HepG2 (cell line): Measurements from ENCODE around the gene RUVBL1. TPM values are rescaled to one million over a fixed set of nuclear protein-coding genes. Genes with fewer than 3 reads are reported as not detected.
A peak's percentile ranks its signal among the peaks of the same experiment; 100 is the strongest.

Source experiments
- BHLHE40 ChIP-seq: IDR thresholded peaks from 2 replicates; pipeline ENCODE4 v1.6.1; 2011; ENCODE audit warnings: low read length, improper control_type of control experiment
- IKZF4 ChIP-seq: sonication (generic); formaldehyde crosslinking; IDR thresholded peaks from 2 replicates; pipeline ENCODE4 v1.5.1; 2020; ENCODE audit warnings: borderline replicate concordance, mild to moderate bottlenecking, low read depth, missing genetic modification reagents; ENCODE audit errors: not compliant biosample characterization
- KDM6A ChIP-seq: IDR thresholded peaks from 2 replicates; pipeline ENCODE4 v1.6.1; 2016; ENCODE audit warnings: low read depth
- KMT2A ChIP-seq: sonication (generic); formaldehyde crosslinking; IDR thresholded peaks from 2 replicates; pipeline ENCODE4 v1.4.0; 2020; ENCODE audit warnings: missing genetic modification reagents
- ZMAT5 ChIP-seq: sonication (generic); formaldehyde crosslinking; IDR thresholded peaks from 2 replicates; pipeline ENCODE4 v1.5.0; 2020; ENCODE audit warnings: mild to moderate bottlenecking, low read depth, missing genetic modification reagents, borderline replicate concordance
- ZNF274 ChIP-seq: sonication (generic); formaldehyde crosslinking; IDR thresholded peaks from 2 replicates; pipeline ENCODE4 v1.5.1; 2020; ENCODE audit warnings: mild to moderate bottlenecking, missing genetic modification reagents
- ZNF407 ChIP-seq: sonication (generic); formaldehyde crosslinking; IDR thresholded peaks from one replicate; pipeline ENCODE4 v1.5.1; 2020; ENCODE audit warnings: mild to moderate bottlenecking, missing genetic modification reagents; ENCODE audit errors: not compliant biosample characterization
- ZNF652 ChIP-seq: IDR thresholded peaks from 2 replicates; pipeline ENCODE4 v1.6.1; 2016; ENCODE audit warnings: low read depth, borderline replicate concordance
- polyA plus RNA-seq, 8 experiments: library from polyadenylated mRNA; depleted of rRNA in 3 of 8; stranded (reverse) in 7 of 8; unstranded in 1 of 8; fragments of >200 nt; fragmentation: Illumina TruSeq in 4 of 8; extraction: Trizol in 4 of 8; gene quantifications; 2 replicates each; pipeline versions ENCODE4 v1.2.1 to v1.2.3, GENCODE V29; 2011 to 2016; ENCODE audit warnings: low read depth in 4 of 8, missing spikeins in 1 of 8, mixed read lengths in 1 of 8; ENCODE audit not compliant: insufficient read depth in 1 of 8
- total RNA-seq, 5 experiments: library from RNA; depleted of rRNA; stranded (reverse); fragments of >200 nt; fragmentation: Illumina TruSeq; extraction: Trizol; gene quantifications; 2 replicates each; pipeline ENCODE4 v1.2.3, GENCODE V29; 2016; ENCODE audit warnings: low read depth in 1 of 5
- TF ChIP-seq, protein P1 (sequence below): sonication (generic); formaldehyde crosslinking; IDR thresholded peaks from 2 replicates; pipeline ENCODE4 v1.4.0; 2020; ENCODE audit warnings: missing genetic modification reagents
- TF ChIP-seq, protein P2 (sequence below): sonication (generic); formaldehyde crosslinking; IDR thresholded peaks from 2 replicates; pipeline ENCODE4 v1.4.0; 2020; ENCODE audit warnings: mild to moderate bottlenecking, missing genetic modification reagents, borderline replicate concordance

RUVBL1 gene
- total and polyA plus RNA-seq, 2 of the 13 experiments (the other 11 are each of a cell fraction or from before 2014, with no cell fraction given), result 32.7 to 86.3 TPM

DNA sequence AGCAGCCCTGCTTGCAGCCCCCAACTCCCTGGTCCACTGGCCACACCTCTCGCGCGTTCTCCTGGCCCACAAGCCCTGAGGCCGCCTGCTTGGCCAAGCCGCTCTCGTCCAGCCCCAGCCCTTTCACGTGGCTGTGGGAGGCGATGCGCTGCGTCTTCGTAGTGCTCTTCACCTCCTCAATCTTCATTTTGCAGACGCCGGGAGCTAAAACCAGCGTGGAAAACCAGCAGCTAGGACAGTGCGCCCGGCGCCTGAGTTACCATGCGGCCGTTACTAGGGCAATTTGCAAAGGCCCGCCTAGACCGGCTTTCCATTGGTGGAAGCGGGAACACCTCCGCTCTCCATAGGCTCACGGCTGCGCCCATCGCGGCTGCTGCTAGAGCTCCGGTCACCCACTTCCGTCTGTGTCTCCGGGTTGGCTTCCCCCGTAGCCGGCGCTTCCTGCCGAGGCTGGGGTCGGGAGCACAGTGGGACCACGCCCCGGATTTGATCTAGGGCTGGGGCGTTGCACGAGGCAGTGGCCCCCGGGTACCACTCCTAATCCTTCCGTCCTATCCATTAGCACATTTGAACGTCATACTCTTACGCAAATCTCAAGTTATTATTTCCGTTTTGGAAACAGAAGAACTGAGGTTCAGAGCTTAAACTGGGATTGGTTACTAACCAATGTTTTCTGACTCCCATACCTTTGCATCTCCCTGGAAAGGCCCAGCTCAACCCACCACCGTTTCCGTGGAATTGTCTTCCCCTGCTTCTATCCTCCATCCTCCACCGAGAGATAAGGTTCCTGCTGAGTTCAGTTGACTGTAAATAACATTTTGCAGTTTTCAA is at the start of gene RUVBL1 (continued):
- TF ChIP-seq, protein P1, sequence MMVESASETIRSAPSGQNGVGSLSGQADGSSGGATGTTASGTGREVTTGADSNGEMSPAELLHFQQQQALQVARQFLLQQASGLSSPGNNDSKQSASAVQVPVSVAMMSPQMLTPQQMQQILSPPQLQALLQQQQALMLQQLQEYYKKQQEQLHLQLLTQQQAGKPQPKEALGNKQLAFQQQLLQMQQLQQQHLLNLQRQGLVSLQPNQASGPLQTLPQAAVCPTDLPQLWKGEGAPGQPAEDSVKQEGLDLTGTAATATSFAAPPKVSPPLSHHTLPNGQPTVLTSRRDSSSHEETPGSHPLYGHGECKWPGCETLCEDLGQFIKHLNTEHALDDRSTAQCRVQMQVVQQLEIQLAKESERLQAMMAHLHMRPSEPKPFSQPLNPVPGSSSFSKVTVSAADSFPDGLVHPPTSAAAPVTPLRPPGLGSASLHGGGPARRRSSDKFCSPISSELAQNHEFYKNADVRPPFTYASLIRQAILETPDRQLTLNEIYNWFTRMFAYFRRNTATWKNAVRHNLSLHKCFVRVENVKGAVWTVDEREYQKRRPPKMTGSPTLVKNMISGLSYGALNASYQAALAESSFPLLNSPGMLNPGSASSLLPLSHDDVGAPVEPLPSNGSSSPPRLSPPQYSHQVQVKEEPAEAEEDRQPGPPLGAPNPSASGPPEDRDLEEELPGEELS (CRISPR knock-in tag), result no peak
- TF ChIP-seq KMT2A (peak; percentile 83), ZNF274 (CRISPR knock-in tag) (peak; percentile 75; the same call in 1 of the 2 replicates), ZNF652 (CRISPR knock-in tag) (no peak), KDM6A (no peak), ZNF407 (CRISPR knock-in tag) (peak; percentile 62), ZMAT5 (no peak), BHLHE40 (peak; percentile 40), IKZF4 (CRISPR knock-in tag) (peak; percentile 46)
- TF ChIP-seq, protein P2, sequence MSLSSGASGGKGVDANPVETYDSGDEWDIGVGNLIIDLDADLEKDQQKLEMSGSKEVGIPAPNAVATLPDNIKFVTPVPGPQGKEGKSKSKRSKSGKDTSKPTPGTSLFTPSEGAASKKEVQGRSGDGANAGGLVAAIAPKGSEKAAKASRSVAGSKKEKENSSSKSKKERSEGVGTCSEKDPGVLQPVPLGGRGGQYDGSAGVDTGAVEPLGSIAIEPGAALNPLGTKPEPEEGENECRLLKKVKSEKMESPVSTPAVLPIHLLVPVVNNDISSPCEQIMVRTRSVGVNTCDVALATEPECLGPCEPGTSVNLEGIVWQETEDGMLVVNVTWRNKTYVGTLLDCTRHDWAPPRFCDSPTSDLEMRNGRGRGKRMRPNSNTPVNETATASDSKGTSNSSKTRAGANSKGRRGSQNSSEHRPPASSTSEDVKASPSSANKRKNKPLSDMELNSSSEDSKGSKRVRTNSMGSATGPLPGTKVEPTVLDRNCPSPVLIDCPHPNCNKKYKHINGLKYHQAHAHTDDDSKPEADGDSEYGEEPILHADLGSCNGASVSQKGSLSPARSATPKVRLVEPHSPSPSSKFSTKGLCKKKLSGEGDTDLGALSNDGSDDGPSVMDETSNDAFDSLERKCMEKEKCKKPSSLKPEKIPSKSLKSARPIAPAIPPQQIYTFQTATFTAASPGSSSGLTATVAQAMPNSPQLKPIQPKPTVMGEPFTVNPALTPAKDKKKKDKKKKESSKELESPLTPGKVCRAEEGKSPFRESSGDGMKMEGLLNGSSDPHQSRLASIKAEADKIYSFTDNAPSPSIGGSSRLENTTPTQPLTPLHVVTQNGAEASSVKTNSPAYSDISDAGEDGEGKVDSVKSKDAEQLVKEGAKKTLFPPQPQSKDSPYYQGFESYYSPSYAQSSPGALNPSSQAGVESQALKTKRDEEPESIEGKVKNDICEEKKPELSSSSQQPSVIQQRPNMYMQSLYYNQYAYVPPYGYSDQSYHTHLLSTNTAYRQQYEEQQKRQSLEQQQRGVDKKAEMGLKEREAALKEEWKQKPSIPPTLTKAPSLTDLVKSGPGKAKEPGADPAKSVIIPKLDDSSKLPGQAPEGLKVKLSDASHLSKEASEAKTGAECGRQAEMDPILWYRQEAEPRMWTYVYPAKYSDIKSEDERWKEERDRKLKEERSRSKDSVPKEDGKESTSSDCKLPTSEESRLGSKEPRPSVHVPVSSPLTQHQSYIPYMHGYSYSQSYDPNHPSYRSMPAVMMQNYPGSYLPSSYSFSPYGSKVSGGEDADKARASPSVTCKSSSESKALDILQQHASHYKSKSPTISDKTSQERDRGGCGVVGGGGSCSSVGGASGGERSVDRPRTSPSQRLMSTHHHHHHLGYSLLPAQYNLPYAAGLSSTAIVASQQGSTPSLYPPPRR (CRISPR knock-in tag), result no peak
